ENCODE results near the gene CA9.

GRCh38 chr9:35695943-35696401, 22.2 kb downstream of the CA9 start:
- no peak for TF ChIP-seq CTCF (IDR thresholded peaks at IDR 0.05)
- no peak for TF ChIP-seq POLR2A (IDR thresholded peaks at IDR 0.05)
